HUDEP-2 (cell line): ENCODE data around the gene APCDD1.
"Not testable (repeated sequence)": the region's sequence is repeated elsewhere in the genome, so short reads cannot be mapped to it uniquely, and the experiment has no call there.

Experiments
- DNase-seq, 76 experiments: peaks; one replicate each; lab custom pipeline; 2025; ENCODE audit not compliant: unreplicated experiment in 76 of 76; lab: John Stamatoyannopoulos, UW

The APCDD1 gene

GRCh38 chr18:10523544-10523943 lies 69.1 kb downstream of the APCDD1 start:
- no peak for DNase-seq

GRCh38 chr18:10524507-10525370 lies 70.3 kb downstream of the APCDD1 start:
- no peak for DNase-seq

- DNase-seq: no peak
These were observed 70.9 kb downstream of the APCDD1 start for GRCh38 chr18:10525371-10525691.

GRCh38 chr18:10525697-10526560 lies 71.5 kb downstream of the APCDD1 start, which contains the start of gene NAPG:
TSS of gene NAPG (plus strand) at chr18:10526027. CDS start at chr18:10526103, 76 bp downstream.
- DNase-seq: peak in 74 of 76 experiments; percentile 10 to 96 (median 74)

- peak in 7 of 76 experiments; percentile 1 to 28 (median 21) for DNase-seq
These were observed 72.1 kb downstream of the APCDD1 start for GRCh38 chr18:10526561-10526949.

- peak in 2 of 76 experiments; percentile 0 to 3 for DNase-seq
These were observed 74.0 kb downstream of the APCDD1 start for GRCh38 chr18:10528439-10528838.

- no peak for DNase-seq
These were observed 75.6 kb downstream of the APCDD1 start for GRCh38 chr18:10530002-10530401.

GRCh38 chr18:10530852-10531251 lies 76.4 kb downstream of the APCDD1 start:
- DNase-seq: peak in 2 of 76 experiments; percentile 0 to 12

GRCh38 chr18:10533111-10533510 lies 78.7 kb downstream of the APCDD1 start:
- no peak for DNase-seq

- DNase-seq: no peak
These were observed 81.8 kb downstream of the APCDD1 start for GRCh38 chr18:10536280-10536679.

GRCh38 chr18:10537765-10538164 lies 83.3 kb downstream of the APCDD1 start:
- no peak for DNase-seq

- not testable (repeated sequence) for DNase-seq
These were observed 84.7 kb downstream of the APCDD1 start for GRCh38 chr18:10539124-10539523.
